ENCODE measurements around the gene MRRF. TPM values are rescaled to one million over a fixed set of nuclear protein-coding genes. Genes with fewer than 3 reads are reported as not detected.

Gene MRRF
- total and polyA plus RNA-seq, 2 donors (not counting 3 experiments of a cell fraction or from before 2014, with no cell fraction given), result 27.2 to 36.4 TPM

- Histone ChIP-seq H3K36me3 (ENCODE audit: control insufficient read depth in 2 of 2, extremely low read depth in 1 of 2, insufficient read depth in 2 of 2, low read length in 2 of 2) (no peaks in the 10 kb centered on the region), H2AFZ (ENCODE audit: low read depth, low read length) (no peak overlapping the region), H3K9me1 (replicated peaks; ENCODE audit: control insufficient read depth, extremely low read depth, insufficient read depth, low read length) (no peaks in the 10 kb centered on the region), H3K79me2 (ENCODE audit: control insufficient read depth, insufficient read depth, low read length) (no peaks in the 10 kb centered on the region), H3K4me3 (replicated peaks in 1 of 3; ENCODE audit: insufficient read depth in 1 of 3, low read depth in 1 of 3, low read length in 3 of 3) (no peak overlapping the region), H3K9me3 (replicated peaks; ENCODE audit: control insufficient read depth, insufficient read depth, low read length) (no peaks in the 10 kb centered on the region), H4K20me1 (replicated peaks; ENCODE audit: control insufficient read depth, extremely low read depth, insufficient read depth, low read length) (no peaks in the 10 kb centered on the region), H3K9ac (replicated peaks; ENCODE audit: extremely low read depth, insufficient read depth, low read length) (no peak overlapping the region), H3K27ac (ENCODE audit: insufficient read depth, low read depth, low read length) (peak overlapping the region; percentile 13), H3K27me3 (ENCODE audit: control insufficient read depth in 2 of 2, insufficient read depth in 2 of 2, low read length in 2 of 2) (no peaks in the 10 kb centered on the region), H3K4me2 (ENCODE audit: insufficient read depth, low read length) (no peak overlapping the region), H3K4me1 (ENCODE audit: control insufficient read depth, extremely low read depth, insufficient read depth, low read length) (peaks cover 21% of the 10 kb centered on the region)
- ChIA-PET POLR2A (no interaction called here), CTCF (interaction anchor here (0.7 to 3.6 kb wide), 4 partner anchors 18 to 64 kb away, joined by 3 to 11 read pairs (median 4); no protein-coding TSS in a partner anchor)
- TF ChIP-seq GATA2 (IDR thresholded peaks at IDR 0.05; ENCODE audit: insufficient read depth, insufficient read length, low read depth, low read length), result peak; percentile 69
- TF ChIP-seq FOS (IDR thresholded peaks at IDR 0.05; ENCODE audit: borderline replicate concordance, insufficient read depth, low read length), result no peak
- peak; percentile 56 for TF ChIP-seq POLR2AphosphoS5 (IDR thresholded peaks at IDR 0.05; ENCODE audit: insufficient read depth, low read depth, low read length)
- peak; percentile 26 for TF ChIP-seq POLR2A (IDR thresholded peaks at IDR 0.05; ENCODE audit: low read depth, low read length)
- DNase-seq (ENCODE audit: low read depth, low spot score) (peak; percentile 83), FAIRE-seq (peak; percentile 79)
- intact Hi-C loops (cut with micrococcal nuclease) (no loop called here), dilution Hi-C loops (cut with MboI; ENCODE audit: extremely low pct_ligation_motif_present, low sequenced_read_pairs) (no loop called here)
- BruUV-seq (replicated peaks), result no TSS peak
Observed at GRCh38 chr9:122332083-122332482, 67.4 kb downstream of the MRRF start.

GRCh38 chr9:122332644-122333043 lies 68.0 kb downstream of the MRRF start:
- Histone ChIP-seq H3K27ac (ENCODE audit: insufficient read depth, low read depth, low read length) (no peak overlapping the region), H3K36me3 (ENCODE audit: control insufficient read depth in 2 of 2, extremely low read depth in 1 of 2, insufficient read depth in 2 of 2, low read length in 2 of 2) (no peaks in the 10 kb centered on the region), H2AFZ (ENCODE audit: low read depth, low read length) (no peak overlapping the region), H3K4me2 (ENCODE audit: insufficient read depth, low read length) (no peak overlapping the region), H3K79me2 (ENCODE audit: control insufficient read depth, insufficient read depth, low read length) (no peaks in the 10 kb centered on the region), H3K9me3 (replicated peaks; ENCODE audit: control insufficient read depth, insufficient read depth, low read length) (no peaks in the 10 kb centered on the region), H3K27me3 (ENCODE audit: control insufficient read depth in 2 of 2, insufficient read depth in 2 of 2, low read length in 2 of 2) (no peaks in the 10 kb centered on the region), H3K9me1 (replicated peaks; ENCODE audit: control insufficient read depth, extremely low read depth, insufficient read depth, low read length) (no peaks in the 10 kb centered on the region), H3K9ac (replicated peaks; ENCODE audit: extremely low read depth, insufficient read depth, low read length) (no peak overlapping the region), H3K4me1 (ENCODE audit: control insufficient read depth, extremely low read depth, insufficient read depth, low read length) (peaks cover 21% of the 10 kb centered on the region), H3K4me3 (replicated peaks in 1 of 3; ENCODE audit: insufficient read depth in 1 of 3, low read depth in 1 of 3, low read length in 3 of 3) (no peak overlapping the region), H4K20me1 (replicated peaks; ENCODE audit: control insufficient read depth, extremely low read depth, insufficient read depth, low read length) (no peaks in the 10 kb centered on the region)
- DNase-seq (ENCODE audit: low read depth, low spot score) (no peak), FAIRE-seq (no peak)
- no TSS peak for BruUV-seq (replicated peaks)
- TF ChIP-seq JUN (IDR thresholded peaks at IDR 0.05; ENCODE audit: borderline replicate concordance, insufficient read depth, insufficient read length, low read depth) (no peak), MYC (IDR thresholded peaks at IDR 0.05; ENCODE audit: low read depth, low read length) (no peak), EZH2 (IDR thresholded peaks at IDR 0.05; ENCODE audit: borderline replicate concordance, low read depth, low read length, severe bottlenecking) (no peak), POLR2A (IDR thresholded peaks at IDR 0.05; ENCODE audit: low read depth, low read length) (no peak), MAX (IDR thresholded peaks at IDR 0.05; ENCODE audit: insufficient read depth, insufficient read length) (no peak), POLR2AphosphoS5 (IDR thresholded peaks at IDR 0.05; ENCODE audit: insufficient read depth, low read depth, low read length) (no peak), FOS (IDR thresholded peaks at IDR 0.05; ENCODE audit: borderline replicate concordance, insufficient read depth, low read length) (no peak), CTCF (IDR thresholded peaks at IDR 0.05; ENCODE audit: extremely low read depth in 1 of 2, insufficient read depth in 1 of 2, low read depth in 1 of 2, low read length in 2 of 2) (no peak), GATA2 (IDR thresholded peaks at IDR 0.05; ENCODE audit: insufficient read depth, insufficient read length, low read depth, low read length) (no peak)
- intact Hi-C loops (cut with micrococcal nuclease) (no loop called here), dilution Hi-C loops (cut with MboI; ENCODE audit: extremely low pct_ligation_motif_present, low sequenced_read_pairs) (no loop called here)
- CTCF ChIA-PET, result interaction anchor here (1.0 to 3.6 kb wide), 3 partner anchors 24 to 64 kb away, joined by 3 to 11 read pairs (median 4); no protein-coding TSS in a partner anchor
- POLR2A ChIA-PET, result no interaction called here

All from endothelial cell of umbilical vein (primary cell).